T1000 (cell line): ENCODE measurements around the gene COTL1.

ENCODE experiments used
- DNase-seq: peaks from one replicate; lab custom pipeline; 2025; ENCODE audit warnings: mixed read lengths; lab: John Stamatoyannopoulos, UW

The COTL1 gene

GRCh38 chr16:84614073-84614459 lies 3.8 kb downstream of the COTL1 start:
- no peak for DNase-seq

- no peak for DNase-seq
Observed at GRCh38 chr16:84613408-84614072, 4.3 kb downstream of the COTL1 start.

DNA sequence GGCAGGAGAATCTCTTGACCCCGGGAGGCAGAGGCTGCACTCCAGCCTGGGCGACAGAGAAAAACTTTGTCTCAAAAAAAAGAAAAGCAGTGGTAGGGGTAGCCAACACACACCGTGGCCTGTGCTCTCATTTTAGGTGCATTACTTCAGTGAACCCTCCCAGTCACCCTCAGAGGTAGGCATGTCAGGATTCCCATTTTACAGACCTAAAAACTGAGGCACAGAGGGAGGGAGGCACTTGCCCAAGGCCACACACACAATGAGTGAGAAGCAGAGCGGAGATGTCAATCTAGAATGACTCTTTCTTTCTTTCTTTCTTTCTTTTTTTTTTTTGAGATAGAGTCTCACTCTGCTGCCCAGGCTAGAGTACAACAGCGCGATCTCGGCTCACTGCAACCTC lies 5.2 kb downstream of the COTL1 start:
- DNase-seq = no peak

- no peak for DNase-seq
Observed at GRCh38 chr16:84611041-84611440, 6.8 kb downstream of the COTL1 start.

- DNase-seq = no peak
Observed at GRCh38 chr16:84610376-84610775, 7.5 kb downstream of the COTL1 start.

DNA sequence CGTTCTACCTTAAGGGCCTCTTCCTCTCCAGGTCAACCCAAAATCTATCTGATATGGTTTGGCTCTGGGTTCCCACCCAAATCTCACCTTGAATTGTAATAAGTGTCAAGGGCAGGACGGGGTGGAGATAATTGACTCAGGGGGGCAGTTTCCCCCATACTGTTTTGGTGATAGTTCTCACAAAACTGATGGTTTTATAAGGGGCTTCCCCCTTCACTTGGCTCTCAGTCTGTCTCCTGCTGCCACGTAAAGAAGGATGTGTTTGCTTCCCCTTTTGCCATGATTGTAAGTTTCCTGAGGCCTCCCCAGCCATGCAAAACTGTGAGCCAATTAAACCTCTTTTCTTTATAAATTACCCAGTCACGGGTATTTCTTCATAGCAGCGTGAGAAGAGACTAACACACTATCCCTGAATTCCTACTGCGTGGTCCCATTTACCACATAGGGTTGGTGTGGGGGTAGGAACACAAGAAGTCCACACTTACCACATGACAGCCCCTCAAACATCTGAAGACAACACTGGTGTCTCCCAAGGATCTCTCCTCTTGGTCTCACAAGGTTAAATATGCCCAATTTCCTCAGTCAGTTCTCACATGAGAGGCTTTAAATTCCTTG lies 8.2 kb downstream of the COTL1 start:
- DNase-seq = no peak

GRCh38 chr16:84608282-84608681 lies 9.6 kb downstream of the COTL1 start:
- DNase-seq = no peak

DNA sequence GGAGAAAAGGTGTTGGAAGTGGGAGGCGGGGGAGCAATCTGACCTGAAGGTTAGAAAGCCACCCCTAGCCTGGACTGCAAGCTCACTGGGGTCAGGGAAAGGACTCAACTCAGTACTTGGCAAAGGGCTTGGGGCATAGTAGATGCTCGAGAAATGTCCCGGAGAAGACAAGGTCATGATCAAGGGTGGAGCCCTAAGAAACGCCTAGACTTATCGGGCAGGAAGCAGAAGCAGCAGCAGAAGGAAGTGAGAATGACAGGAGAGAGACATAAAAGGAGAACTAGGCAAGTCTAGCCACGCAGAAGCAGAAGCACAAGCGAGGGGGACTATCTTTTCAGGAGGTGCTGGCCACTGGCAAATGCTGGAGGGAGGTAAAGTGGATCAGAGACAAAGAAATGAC lies 10.2 kb downstream of the COTL1 start:
- no peak for DNase-seq

- DNase-seq = no peak
Observed at GRCh38 chr16:84607061-84607460, 10.8 kb downstream of the COTL1 start.

- no peak for DNase-seq
Observed at GRCh38 chr16:84606081-84606875, 11.6 kb downstream of the COTL1 start.

DNA sequence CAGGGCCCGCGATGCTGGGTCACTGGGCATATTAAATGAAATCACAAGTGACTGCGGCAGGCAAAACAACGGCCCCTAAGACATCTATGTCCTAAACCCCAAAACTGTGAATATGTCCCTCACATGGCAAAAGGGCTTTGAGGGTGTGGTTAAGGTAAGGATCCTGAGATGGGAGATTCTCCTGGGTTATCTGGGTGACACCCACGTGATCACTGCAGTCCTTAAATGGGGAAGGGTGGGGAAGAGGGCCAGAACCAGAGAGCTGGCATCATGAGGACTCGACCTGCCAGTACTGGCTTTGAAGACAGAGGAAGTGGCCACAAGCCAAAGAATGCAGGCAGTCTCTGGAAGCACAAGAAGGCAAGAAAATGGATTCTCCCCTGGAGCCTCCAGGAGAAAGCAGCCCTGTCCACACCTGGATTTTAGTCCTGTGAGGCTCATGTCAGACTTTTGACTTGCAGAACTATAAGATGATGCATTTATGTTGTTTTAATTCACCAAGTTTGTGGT lies 12.5 kb downstream of the COTL1 start:
- DNase-seq = no peak

DNA sequence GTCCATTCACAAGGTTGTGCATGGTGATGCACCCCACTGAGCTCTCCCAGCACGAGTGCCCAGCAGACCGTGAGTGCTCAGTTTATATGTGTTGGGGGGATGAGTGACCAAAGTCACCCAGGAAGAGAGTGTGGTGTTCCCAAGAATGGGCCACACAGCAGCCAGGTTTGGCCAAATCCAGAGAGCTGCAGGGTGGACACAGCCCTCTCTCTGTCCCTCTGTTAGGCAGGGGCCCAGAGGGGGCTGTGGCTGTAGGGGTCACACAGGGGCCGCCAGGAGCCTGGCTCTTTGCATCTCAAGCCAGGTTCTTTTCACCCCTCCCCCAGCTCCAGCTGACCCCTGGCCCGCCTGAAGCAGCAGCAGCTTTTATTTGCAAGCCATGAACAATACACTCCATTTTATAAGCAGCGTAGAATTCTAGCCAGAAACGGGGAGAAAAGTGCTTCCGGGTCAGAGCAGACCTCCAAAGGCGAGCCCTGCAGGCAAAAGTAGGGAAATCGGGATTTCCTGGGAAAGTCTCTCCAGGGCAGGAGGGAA lies 13.3 kb downstream of the COTL1 start:
- DNase-seq = no peak

DNA sequence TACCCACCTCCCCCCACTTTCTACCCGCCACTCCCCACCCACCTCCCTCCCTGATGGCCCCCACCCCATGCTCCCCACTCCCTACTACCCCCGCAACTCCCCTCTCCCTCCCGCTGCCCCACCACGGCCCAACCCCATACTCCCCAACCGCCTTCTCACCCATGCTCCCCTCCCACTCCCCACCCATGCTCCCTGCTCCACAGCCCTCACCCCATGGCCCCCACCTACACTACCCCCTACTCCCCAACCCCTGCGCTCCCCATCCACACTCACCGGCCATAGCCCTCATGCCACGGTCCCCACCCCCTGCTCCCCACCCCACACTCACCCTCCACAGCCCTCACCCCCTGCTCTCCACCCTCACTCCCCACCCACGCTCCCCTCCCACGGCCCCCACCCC lies 13.9 kb downstream of the COTL1 start:
- no peak for DNase-seq

DNA sequence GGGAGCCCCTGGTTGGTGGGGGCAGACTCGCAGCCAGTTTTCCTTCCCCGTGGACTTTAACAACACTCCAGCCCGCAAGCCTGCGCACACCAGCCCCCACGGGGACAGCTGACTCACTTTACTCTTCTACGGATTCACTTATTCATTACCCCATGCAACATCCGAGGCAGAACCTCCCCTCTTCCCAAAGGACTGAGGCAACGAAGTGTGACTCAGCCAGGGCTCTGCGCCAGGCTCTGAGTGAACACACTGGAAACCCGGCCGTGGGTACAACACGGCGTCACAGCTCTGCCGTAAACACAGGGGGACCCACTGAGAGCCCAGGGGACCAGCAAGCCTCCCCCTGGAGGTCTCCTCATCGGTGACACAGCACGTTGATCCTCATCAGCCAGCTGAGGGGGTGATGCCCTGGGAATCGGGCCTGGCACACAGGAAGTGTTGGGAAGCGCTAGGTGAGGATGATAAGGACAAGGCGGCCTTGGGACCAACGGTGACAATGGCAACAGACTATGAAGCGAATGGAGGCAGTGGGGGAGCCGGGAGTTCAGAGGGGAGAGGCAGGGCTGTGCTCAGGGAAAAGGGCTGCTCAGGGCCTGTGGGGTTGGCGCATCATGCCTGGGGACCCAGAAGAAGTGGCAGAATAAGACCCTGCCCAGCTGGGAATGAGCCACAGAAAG lies 14.6 kb downstream of the COTL1 start:
- peak; percentile 85 for DNase-seq

DNA sequence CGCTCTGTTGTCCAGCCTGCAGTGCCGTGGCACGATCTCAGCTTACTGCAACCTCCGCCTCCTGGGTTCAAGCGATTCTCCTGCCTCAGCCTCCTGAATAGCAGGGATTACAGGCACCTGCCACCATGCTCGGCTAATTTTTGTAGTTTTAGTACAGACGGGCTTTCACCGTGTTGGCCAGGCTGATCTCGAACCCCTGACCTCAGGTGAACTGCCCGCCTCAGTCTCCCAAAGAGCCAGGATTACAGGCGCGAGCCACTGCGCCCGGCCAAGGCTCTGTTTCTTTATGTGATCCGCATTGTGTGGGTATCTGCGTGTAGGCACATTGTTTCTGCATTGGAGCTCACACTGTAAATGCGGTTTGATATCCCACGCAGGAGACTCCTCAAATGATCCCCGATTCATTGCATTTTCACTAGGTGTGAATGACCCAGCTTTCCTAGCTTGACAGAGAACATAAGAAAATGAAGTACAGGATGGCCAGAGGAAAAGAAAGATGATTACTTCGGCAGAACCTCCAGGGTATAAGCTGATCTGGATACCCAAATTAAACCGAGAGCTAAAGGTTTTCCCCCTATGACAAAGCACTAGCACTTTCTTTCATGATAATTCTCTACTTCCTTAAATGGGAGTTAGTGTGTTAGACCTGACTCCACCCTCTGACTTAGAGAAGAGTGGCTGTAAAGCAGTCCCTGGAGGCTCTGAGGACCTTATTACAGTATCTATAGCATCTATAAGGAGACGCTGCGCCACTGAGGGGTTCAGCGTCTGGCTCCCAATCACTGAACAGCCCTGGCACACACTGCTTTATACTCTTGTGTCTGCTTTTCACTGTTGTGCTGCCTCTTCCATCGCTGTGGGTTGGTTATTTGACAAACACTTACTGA lies 17.3 kb downstream of the COTL1 start:
- DNase-seq = no peak

GRCh38 chr16:84599521-84600202 lies 18.2 kb downstream of the COTL1 start:
- DNase-seq = no peak

DNA sequence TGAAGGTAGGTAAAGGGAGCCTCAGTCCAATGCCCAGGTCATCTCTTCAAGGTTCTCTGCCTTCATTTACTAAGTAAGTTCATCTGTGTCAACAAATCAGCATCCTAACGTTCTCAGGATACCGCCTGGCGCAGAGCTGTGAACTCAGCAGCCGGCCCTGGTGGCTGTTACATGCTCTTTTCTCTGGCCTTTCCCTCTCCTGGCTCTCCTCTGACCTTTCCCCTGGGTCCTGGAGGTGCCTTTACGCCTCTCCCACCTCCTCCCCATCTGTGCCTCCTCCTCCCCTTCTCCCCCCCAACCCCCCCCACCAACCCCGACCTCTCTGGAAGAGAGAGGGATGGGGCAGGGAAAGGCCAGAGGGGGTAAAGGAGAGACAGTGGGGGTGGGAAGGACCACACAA lies 19.5 kb downstream of the COTL1 start:
- DNase-seq = no peak

DNA sequence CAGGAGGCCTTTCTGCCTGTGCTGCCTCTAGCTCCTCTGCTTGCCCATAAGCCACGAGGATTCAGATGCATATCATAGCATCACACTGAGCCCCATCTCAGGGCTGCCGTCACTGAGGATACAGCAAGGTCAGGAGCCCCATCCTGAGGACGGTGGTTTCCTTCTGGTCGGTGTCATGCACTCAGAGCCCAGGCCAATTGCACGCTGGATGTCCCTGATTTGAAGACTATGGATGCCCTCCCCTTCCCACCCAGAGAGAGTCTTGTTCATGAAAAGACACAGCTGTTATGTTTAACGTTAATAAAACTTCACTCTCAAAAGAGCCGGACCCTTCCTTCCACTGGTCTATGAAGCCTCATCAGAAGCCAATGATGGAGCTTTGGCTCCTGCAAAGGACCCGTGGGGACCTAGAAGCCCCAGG lies 19.9 kb downstream of the COTL1 start:
- no peak for DNase-seq

- DNase-seq = no peak
Observed at GRCh38 chr16:84597528-84597896, 20.4 kb downstream of the COTL1 start.

- DNase-seq = no peak
Observed at GRCh38 chr16:84596801-84597527, 20.9 kb downstream of the COTL1 start.
